Stimulated activated CD8-positive, alpha-beta memory T cell treated with anti-CD3 and anti-CD28 coated beads, Interleukin-7, amount 100 ng/mL, for 1 hour (primary cell): Measurements from ENCODE around the gene ALKBH8.

Experiments
- DNase-seq, 2 donors: peaks; one replicate each; pipeline ENCODE4 v3.0.0-alpha.2; 2020; ENCODE audit warnings: low read depth in 2 of 2

The ALKBH8 gene, protein sequence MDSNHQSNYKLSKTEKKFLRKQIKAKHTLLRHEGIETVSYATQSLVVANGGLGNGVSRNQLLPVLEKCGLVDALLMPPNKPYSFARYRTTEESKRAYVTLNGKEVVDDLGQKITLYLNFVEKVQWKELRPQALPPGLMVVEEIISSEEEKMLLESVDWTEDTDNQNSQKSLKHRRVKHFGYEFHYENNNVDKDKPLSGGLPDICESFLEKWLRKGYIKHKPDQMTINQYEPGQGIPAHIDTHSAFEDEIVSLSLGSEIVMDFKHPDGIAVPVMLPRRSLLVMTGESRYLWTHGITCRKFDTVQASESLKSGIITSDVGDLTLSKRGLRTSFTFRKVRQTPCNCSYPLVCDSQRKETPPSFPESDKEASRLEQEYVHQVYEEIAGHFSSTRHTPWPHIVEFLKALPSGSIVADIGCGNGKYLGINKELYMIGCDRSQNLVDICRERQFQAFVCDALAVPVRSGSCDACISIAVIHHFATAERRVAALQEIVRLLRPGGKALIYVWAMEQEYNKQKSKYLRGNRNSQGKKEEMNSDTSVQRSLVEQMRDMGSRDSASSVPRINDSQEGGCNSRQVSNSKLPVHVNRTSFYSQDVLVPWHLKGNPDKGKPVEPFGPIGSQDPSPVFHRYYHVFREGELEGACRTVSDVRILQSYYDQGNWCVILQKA

DNA sequence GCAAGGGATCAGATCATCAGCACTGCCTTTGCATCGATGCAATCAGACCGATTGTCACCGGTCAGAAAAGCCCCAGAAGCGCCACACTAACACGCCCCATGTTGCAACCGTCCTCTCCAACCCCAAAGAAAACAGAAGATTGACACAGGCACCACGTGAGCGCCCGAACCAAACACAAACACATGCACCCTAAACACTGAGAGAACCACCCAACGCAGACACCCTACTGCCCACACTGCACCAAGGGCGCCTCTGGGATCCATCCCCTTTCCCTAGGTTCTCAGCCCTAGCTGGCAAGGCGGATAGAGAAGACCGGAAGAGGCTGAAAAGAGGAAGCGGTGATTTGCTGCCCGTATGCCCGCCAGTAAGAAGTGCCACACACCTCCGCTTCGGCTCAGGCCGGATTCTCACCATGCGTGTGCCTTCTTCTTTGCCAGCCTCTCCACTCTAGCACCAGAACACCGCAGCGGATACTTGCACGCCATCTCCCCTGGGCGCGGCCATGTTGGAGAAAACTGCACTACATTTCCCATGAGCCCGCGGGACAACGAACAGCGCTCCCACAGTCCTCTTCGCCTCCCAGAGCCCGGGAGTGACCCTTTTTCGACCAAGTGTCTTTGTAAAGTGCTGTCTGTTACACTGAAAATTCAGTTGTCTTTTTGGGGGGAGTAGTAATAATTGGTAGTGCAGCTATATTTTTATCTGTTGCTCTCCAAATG, at the start of gene ALKBH8:
Gene ALKBH8, minus strand, starts transcription at position 517 of the 719 bp plus-strand sequence. CDS start 4,842 bp downstream, outside the sequence.
- DNase-seq: peak; percentile 50 to 58

- no peak for DNase-seq
Observed at GRCh38 chr11:107612445-107612844, 46.9 kb upstream of the ALKBH8 start.

DNA sequence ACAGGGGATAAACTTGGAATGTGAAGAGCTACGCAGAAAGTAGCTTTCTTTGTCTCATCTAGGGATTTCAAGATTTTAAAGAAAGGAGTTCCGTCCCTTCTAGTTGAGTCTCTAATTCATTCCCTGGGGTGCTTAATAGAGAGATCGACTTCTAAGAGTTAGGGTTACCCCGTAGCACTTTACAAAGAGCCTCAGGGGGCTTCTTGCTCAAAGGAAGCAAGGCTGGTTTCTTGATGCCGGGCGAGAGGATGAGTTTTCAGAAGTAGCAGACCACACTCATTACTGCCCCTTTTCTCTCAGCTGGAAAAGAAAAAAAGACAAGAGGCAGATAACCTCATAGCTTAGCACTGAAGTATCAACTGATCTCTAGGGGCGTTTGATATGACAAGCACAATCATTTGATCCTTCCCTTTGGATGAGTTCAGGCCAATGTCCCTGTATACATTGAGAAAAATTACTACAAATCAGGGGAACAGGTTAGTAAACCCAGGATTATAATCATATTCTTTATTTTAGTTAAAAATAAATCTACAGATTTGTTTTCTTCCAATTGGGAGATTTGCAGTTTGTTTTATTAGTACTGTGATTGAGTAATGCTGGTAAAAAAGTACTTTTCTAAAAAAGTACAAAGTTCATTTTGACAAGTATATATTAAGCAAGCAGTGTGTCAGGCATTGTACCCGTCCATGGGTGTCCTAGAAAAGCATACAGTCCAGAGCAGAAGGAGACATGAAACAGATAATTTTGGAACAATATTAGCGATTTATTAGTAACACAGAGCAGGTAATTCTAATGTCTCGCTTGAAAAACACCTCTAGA, 44.1 kb upstream of the ALKBH8 start:
- no peak for DNase-seq

DNA sequence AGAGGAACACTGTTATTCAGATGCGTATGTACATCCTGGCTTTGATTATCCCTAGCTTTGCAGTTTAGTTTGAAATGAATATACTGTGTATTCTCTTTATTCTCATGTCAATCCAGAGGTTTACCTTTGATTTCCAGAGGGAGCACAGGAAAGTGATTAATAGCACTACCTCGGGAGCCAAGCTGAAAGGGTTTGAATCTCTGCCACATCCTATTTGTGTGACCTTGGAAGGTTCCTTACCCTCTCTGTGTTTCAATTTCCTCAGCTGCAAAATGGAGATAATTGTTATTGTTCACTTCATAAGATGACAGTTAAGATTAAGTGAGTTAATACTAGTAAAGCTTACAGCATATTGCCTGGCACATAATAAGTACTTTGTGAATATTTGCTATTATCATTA, 43.3 kb upstream of the ALKBH8 start:
- DNase-seq: no peak

DNA sequence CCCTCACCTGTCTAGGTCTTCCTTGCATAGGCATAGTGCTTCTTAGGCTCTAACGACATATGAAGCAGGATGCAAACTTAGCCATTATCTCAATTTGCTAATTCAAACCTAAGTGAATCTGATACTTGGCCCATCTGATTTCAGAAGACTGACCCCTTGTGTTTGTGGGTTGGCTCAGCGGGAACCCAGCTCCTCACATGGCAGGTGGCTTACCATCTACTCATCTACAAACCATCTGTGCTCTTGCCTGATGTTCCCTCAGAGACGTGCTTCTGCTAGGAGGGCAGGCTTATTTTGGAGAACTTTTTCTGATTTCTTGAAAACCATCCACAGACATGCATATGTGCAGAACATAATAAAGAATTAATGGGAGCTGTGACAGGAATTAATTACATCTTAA, 40.6 kb upstream of the ALKBH8 start:
- DNase-seq: no peak

- no peak for DNase-seq
Observed at GRCh38 chr11:107605061-107606006, 39.8 kb upstream of the ALKBH8 start.

GRCh38 chr11:107598225-107599139, 32.9 kb upstream of the ALKBH8 start:
- no peak for DNase-seq

DNA sequence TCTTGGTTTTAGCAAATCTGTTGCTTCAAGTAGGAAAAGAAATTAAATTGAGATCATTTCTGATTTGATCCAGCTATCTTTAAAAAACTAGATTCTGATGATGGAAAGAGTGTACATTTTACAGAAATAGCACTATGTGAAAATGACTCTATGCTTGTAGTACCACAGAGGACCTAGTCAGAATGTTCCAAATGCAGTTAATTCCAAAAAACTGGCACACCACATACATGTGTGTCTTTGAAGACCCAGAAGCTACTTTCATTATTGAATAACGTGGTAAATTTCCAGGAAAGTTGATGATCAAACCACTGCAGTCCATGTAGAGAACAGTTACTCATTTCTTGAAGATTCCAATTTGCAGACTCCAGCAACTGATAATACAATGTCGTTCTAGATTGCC, 29.2 kb upstream of the ALKBH8 start:
- DNase-seq: no peak

DNA sequence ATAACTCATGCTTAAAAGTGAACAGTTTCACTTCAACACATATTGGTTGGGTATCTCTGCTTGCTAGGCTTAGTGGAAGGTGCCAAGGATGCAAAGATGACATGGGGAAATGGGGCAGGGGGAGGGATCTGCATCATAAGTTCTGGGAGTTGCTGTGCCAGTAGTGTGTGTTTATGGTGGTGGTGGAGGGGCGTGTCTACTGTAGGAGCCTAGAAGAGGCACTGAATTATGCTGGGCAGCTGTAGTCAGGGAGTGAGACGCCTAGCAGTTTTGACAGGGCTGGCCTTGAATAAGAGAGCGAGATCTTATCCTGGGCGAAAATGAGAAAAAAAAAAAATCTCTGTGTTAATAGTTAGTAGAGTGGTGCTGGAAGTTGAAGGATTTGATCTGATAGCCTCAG, 28.4 kb upstream of the ALKBH8 start:
- DNase-seq: no peak

DNA sequence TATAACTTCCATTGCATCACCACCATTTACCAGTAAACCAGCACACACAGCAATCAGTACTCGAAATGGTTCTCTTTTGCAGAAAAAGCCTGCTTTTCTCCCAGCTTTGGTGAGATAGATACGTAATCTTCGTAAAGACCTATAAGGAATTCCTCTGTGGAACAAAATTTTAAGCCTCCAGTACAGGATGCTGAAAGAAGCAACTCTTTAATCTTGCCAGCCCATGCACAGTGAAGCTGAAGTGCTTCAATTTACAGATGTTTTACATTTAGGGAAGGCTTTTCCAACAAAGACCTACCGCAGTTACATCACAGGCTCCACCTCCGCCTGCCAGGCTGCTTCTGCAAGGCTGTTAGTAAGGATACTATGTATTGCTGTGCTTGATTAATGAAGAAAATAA, 27.3 kb upstream of the ALKBH8 start:
- no peak for DNase-seq

- no peak for DNase-seq
Observed at GRCh38 chr11:107592231-107592590, 26.7 kb upstream of the ALKBH8 start.

DNA sequence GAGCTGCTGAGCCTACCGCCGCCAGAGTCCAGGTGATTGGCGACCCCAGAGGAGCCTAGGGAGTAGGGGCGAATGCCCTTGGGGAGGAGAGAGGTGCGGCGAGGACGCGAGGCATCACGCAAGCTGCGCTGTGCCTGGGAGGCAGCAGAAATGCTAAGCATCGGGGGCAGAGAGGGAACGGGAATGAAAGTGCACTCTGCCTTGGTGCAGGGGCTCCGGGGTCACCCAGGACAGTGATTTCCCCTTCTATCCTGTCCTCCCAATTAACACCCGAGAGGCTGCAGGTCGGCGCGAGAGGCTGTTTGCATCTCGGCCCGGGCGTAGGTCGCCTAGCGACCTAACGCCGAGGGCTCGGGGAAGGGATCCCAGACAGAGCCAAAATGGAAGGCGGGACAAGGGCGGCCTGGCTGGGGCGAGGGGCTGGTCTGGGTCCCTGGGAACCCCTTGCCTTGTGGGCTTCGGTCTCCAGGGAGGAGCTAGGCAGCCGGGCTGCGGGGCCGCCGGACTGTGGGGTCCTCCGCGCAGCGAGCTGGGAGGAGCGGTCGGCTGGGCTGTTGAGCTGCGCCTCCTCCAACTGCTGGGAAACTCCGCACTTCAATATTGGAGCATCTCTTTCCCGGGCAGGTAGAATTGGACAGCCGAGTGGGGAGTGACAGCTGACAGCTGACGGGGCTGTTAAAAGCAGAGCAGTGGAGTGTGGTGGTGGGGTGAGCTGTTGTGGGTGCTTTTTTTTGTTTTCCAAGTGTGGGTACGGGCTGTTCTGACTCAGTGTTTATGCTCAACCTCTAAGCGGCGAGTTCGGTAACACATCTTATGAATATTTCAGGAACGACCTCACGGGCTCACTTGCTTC, 26.1 kb upstream of the ALKBH8 start:
- no peak for DNase-seq

DNA sequence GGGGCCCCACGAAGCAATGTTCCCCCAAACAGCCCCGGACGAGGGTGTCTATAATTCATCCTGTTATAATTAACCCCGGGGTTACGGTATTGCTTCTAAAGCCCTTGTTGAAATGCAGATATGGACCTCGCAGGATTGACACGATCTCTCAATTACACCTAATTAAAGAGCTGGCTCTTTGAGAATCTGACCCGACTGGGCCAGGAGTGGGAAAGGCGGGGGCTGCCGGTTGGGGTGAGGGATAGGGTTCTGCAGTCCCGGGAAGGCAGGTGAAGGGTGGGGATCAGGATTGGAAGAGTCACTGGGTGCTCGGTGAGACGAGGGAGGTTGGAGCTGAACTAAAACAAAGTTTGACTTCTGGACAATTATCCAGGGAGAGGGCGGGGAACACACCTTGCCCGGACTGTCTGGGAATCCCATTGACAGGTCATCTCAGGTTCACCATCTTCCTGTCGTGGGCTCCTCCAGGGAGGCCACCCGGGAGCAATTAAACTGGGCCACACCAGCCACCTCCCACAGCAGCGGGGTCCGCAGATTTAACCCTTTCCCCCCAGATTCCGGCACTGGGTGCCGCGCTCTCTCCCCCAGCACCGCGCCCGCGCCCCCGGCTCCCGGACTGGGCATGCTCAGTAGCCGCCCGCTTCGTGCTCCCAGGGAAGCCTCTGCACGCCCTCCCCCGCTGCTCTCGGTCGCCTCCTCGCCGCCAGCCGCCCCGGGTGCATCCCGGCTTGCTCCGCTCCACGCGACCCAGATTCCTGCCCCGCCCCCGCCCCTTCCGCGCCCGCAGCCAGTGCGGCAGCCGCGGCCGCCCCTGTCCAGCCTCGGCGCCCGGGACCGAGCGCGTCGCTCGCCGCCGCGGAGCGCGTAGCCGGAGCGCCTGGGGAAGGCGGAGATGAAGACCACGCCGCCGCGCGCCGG, 25.2 kb upstream of the ALKBH8 start, which contains the start of gene ELMOD1:
Gene ELMOD1, plus strand, starts transcription at position 688 of the 918 bp plus-strand sequence. CDS start 27,043 bp downstream, outside the sequence.
- DNase-seq: no peak

GRCh38 chr11:107587306-107587979, 21.9 kb upstream of the ALKBH8 start:
- DNase-seq: no peak

GRCh38 chr11:107583629-107584195, 18.2 kb upstream of the ALKBH8 start:
- DNase-seq: no peak

GRCh38 chr11:107581147-107581546, 15.6 kb upstream of the ALKBH8 start:
- DNase-seq: no peak
